ENCODE measurements around the gene SPTLC3.

SPTLC3 gene

DNA sequence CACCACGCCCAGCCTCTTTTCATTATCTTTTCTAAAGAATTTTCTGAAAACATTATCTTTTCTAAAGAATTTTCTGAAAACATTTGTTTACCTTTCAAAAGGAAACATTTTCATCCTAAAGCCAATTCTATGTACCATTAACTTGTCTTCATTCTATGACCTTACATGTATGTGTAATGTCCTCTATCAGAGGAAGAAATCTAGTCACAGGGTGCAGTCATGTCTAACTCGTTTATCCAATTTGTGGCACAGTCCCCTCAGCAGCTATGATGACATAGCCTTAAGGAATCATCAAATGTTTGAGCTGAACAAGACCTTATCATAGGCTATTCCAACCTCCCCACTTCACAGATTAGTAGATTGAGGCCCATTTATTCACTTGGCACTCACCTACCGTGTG lies 21.5 kb upstream of the SPTLC3 start:
- DNase-seq = no peak

DNA sequence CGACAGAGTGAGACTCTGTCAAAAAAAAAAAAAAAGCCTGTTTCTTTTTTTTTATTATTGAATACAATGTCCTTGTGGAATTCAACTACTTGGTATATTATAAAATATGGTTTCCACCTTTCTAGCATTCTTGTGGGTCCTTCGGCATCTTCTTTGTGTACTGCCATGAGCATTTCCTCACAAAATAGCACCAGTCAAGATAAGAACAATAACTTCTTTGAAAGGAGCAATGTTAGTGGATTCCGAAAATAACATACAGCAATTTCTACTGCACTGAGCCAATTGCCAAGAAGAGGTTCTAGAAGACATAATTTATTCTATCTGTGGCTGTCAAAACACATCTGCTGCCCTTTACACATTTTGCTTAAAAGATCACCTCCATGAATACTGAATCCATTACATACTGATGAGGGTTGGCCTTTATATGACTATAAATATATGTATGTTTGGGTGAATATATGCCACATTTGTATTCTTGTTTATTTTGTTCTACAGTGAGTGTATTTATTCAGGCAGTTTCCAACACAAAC lies 19.1 kb upstream of the SPTLC3 start:
- DNase-seq = no peak

GRCh38 chr20:12997128-12997655 lies 11.6 kb upstream of the SPTLC3 start:
- DNase-seq = no peak

GRCh38 chr20:12998046-12998445 lies 10.7 kb upstream of the SPTLC3 start:
- DNase-seq = no peak

DNA sequence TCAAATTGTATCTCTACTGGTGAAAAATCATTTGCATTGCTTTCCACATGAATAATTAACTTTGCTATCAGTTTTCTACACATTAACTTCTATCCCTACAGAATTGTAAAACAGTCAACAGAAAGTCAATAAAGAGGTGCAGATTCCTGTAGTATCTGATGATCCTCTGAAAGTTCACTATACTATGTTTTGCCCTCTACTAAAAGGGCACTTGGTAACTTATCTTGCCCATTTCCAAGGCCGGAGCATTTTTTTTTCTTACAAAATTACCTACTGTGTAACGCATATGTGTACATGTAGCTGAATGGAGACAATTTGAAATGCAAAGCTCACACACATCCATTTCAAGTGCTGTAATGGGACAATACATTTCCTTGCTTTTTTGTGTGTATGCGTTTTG lies 9.6 kb upstream of the SPTLC3 start:
- no peak for DNase-seq

GRCh38 chr20:13002251-13002650 lies 6.5 kb upstream of the SPTLC3 start:
- DNase-seq = no peak

DNA sequence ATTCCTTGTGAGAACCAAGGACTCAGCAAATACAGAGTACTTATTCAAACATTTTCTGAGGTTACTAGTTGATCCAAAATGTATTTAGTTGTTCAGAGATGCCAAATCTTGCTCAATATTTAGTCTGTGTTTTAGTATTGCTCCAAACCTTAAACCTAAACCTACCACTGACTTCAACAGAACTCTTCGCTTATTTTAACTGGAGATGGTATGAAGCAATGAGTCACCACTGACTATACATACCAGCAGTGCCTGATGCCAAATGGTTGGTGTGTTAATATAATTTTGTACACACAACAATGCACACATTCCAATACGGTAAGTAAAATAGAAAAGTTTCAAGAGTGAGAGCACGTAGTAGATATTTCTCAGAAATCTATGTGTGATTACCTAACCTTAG lies 1.9 kb upstream of the SPTLC3 start:
- DNase-seq = no peak

- DNase-seq = no peak
Measured at GRCh38 chr20:13007596-13007995, 1.2 kb upstream of the SPTLC3 start.

DNA sequence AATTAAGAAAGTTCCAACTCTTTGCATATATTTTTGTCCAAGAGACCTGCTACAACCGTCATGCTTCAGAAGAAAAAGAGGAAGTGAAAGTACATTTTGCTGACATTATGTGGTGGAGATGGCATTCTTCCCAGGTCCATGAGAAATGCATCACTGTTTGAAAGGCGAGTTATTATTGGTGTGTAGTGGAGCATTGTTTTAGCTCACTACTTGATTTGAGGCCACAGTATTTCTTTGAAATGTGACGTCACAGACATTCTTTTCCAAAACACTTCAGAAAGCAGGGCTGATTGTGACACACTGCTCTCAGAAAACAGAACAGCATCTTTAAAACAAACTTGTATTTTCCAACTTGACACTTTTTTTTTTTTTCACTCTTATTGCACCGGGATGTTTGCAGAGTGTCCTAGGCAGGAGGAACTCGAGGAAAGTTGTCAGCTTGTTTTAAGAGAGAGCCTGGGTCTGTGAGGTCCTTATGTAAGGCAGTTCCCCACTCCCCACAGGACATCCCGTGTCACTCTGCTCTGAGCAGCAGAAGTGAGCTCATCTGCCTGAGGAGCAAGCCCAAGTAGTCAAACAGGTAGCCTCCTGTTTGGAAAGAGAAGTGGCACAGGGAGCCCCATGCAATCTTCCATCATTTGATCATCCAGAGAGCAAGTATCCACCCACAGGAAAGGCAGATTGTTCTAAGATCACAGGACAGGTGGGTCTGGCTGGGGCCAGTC lies 1.1 kb downstream of the SPTLC3 start:
- DNase-seq = peak; percentile 24

DNA sequence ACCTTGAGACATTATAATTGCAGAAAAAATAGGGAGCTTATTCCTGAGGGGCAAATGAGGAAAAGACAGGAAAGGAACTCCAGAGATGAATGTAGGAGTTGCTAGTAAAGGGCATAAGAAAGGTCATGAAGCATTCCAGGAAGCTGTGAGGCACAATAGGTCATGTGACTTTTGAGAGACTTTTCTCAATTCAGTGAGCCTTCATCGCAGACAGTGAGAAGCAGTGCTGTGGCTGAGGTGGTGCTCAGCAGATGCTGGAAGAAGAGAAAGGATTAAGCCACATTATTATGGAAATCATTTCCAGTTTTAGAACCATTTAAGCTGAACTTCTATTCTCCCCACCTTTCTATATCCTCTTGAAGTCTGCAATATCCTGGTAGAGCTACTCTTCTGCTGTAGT lies 4.1 kb downstream of the SPTLC3 start:
- no peak for DNase-seq

DNA sequence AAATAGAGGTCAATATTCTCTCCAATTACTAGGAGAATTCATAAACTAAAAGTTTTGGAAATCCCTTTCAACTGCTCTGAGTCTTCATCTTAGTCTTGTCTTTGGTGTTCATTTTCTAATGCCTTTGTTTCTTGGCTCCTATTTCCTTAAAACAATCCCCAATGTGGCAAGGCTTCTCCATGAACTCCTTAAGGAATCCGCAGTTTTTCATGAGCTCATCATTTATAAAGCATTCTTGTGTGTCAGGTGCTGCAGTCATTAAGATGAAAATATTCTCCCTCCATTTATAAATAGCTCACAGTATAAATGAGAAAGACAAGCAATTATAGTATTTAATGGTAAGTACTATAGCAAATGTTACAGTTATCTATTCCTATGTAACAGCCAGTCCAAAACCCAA lies 4.6 kb downstream of the SPTLC3 start:
- DNase-seq = no peak

- DNase-seq = no peak
Measured at GRCh38 chr20:13017235-13017634, 8.5 kb downstream of the SPTLC3 start.

DNA sequence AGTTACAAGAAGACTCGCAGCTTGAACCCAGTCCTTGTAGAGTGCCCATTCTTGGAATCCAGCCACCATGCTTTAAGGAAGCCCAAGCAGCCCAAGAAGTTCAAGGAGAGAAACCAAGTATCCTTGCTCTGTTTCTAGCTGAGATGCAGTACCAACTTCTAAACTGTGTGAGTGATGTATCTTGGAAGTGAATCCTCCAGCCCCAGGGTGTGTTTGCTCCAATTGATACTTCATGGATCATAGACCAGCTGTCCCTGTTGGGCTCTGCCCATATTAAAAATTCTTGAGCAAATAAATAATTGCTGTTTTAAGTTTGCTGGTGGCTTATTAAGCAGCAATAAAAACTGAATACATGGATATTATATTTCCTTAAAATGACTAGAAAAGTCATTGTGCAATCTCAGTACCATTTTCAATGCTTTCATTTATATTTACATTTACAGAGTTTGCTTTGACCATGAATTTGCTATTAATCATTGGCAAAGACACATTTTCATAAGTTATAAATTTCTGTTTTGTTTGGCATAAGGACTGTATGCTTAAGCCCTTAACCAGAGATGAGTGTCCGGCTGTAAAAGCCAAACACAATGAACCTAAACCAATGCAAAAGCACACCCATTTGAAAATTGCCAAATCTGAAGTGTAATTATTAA lies 9.2 kb downstream of the SPTLC3 start:
- DNase-seq = no peak

DNA sequence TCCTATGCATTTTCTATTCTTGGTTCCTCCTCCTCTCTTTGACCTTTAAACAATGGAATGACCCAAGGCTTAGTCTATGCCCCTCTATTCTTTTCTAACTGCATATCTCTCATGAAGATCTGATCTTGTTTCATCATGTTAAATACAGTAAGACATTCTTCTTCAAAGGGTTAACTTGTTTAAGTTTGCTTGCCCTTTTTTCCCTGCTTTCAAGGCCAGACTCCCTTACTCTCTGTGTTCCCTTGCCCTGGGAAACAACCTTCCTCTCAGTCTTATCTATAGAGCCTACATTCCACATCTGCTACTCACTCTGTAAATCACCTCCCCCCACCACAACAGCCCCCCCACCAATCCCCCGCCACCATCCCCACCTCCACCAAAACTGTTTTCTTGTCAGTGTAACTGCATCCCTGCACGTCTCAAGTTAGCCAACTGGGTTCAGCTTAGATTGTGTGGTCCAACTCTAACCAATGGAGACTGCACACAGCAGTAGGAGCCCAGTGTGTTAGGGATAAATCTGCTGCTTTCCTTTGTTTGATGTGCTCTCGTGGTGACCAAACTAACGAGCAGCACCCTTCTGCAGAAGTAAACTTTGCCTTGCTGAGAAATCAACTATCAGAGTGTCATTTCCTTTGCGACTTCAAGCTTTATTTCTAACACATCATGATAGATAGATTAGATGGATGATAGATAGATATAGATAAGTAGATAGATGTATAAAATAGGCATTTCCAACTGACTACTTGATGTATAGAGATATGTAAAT lies 12.6 kb downstream of the SPTLC3 start:
- no peak for DNase-seq

GRCh38 chr20:13022401-13023155 lies 13.8 kb downstream of the SPTLC3 start:
- no peak for DNase-seq

GRCh38 chr20:13024596-13024995 lies 15.8 kb downstream of the SPTLC3 start:
- no peak for DNase-seq

DNA sequence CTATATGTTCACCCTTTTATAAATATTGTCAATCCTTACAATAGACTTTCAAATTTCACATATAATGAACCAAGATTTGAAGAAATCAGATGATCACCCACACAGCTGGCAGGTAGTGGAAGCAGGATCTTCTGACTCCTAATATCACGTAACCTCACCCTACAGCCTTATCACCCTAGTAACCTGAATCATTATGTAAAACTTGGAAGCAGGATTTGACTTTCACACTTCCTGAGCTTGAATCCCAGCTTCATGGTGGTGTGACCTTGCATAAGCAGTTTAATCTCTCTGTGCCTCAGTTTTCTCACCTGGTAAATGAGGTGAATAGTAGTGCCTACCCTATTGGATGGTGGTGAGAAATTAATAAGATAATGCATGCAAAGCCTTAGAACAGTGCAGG lies 16.4 kb downstream of the SPTLC3 start:
- no peak for DNase-seq

DNA sequence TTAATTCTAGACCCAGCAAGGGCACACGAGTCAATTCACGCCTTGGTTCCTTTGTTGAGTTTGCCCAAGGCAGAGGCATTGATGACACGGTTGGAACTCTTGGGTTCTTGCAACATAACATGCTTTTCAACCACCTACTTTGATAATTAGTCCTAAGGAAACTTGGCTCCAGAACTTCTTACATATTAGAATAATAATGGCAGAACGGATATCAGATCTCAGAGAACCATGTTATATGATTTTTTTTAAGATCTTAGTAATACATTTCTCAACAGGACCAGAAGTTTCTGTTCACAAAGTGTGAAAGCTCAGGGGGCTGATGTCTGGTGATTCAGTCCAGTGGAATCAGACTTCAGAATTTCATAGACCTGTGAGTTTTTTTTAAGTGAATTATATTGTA lies 19.2 kb downstream of the SPTLC3 start:
- no peak for DNase-seq

- no peak for DNase-seq
Measured at GRCh38 chr20:13028673-13029072, 19.9 kb downstream of the SPTLC3 start.

DNA sequence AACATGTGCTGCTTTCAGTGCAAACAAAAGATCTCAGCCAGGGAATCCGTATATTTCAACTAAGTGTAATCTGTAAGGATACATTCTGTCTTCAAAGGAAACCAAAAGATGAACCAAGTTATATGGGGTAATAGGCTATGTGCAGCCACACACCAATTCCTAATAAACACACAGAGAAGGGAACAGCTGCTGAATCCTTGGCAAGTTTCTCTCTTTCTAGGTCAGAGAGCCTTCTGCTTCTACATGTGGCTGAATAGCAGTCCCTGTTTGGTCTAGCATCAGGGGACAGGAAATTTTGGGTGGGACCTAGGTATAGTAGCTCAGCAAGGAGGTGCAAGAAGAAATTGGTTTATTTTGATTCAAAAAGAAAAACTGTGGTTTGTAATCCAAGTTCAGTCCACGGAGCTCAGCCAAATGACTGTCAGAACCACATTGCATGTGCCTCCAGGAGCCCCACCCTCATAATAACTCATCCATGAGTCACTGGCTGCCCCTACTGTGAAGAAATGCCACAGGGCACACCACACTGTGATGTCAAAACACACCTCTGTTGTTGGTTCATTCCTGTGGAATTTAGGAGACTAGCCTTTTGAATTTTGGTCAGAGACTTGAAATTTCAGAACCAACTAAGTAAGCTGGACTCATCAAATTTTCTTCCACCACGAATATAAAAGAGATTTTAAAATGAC lies 21.1 kb downstream of the SPTLC3 start:
- no peak for DNase-seq

DNA sequence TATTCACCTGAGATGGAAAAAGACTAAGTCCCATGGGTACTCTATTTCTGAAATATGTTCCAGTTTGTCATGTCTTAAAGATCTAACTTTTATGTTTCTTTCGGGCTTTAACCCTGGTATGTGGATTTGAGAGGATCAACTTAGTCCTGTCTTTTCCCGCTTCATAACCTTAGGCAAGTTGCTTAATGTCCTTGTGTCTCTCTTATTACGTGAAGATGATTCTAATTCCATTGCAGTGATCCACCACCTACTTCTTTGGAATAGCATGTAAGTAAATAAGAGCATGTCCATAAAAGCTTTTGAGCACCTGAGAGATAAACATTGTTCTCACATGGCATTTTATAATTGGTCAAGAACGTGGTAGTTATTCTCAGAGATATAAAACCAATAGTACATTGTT lies 23.0 kb downstream of the SPTLC3 start:
- DNase-seq = no peak

DNA sequence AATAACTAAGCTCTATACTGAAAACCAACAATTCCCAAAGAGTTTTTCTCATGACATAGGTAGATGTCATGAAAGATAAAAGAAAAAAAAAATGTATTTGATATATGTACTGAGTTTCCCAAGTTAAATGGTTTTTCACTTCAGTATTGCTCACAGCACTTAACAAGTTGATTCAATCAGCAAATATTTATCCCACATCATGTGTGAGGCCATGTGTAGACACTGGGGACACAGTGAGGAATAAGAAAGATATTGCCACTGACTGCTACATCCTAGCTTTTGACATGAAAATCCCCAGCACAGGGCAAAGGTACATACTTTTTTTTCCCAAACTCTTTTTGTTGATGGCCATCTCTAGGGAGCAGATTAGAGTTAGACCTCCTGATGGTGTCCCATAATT lies 25.3 kb downstream of the SPTLC3 start:
- DNase-seq = no peak

Data from NCI-H2029 treated with DMSO at 0.1 percent for 48 hours (cell line).